Upper lobe of left lung (tissue), 6 donors: ENCODE results near the gene KIAA1217. TPM values are rescaled to one million over a fixed set of nuclear protein-coding genes. Genes with fewer than 3 reads are reported as not detected.

Source experiments
- ATAC-seq, 2 donors: fragments of 200-7000 bp; cut with Tn5 transposase; one replicate each; pipeline ENCODE4 v1.9.1; 2022; ENCODE audit warnings: mild to moderate bottlenecking in 2 of 2, moderate library complexity in 2 of 2; ENCODE audit not compliant: low FRiP score in 2 of 2
- DNase-seq, 2 donors: peaks; one replicate each; pipeline ENCODE4 v3.0.0-alpha.2; 2019 to 2020
- H3K27ac ChIP-seq, 4 donors: fragments of 200-600 bp; sonication (generic); one replicate each; pipeline ENCODE4 v1.5.1; 2016 to 2019
- H3K27me3 ChIP-seq, 4 donors: fragments of 200-600 bp; sonication (generic); one replicate each; pipeline ENCODE4 v1.5.1; 2017 to 2019
- H3K36me3 ChIP-seq, 4 donors: fragments of 200-600 bp; sonication (generic); one replicate each; pipeline ENCODE4 v1.5.1; 2016 to 2019
- H3K4me1 ChIP-seq, 4 donors: fragments of 200-600 bp; sonication (generic); one replicate each; pipeline ENCODE4 v1.5.1; 2018 to 2019
- H3K4me3 ChIP-seq, 4 donors: fragments of 200-600 bp; sonication (generic); one replicate each; pipeline ENCODE4 v1.5.1; 2017 to 2019; ENCODE audit warnings: mild to moderate bottlenecking in 2 of 4, moderate library complexity in 1 of 4
- H3K9me3 ChIP-seq, 4 donors: fragments of 200-600 bp; sonication (generic); one replicate each; pipeline ENCODE4 v1.5.1; 2018 to 2019
- EP300 ChIP-seq, 4 donors: sonication (generic); formaldehyde crosslinking; IDR thresholded peaks; one replicate each; pipeline ENCODE4 v1.5.1; 2017; ENCODE audit warnings: antibody characterized with exemption in 4 of 4, control low read depth in 2 of 4
- POLR2A ChIP-seq, 4 donors: fragments of 450-650 bp; IDR thresholded peaks; one replicate each; pipeline ENCODE4 v1.5.1; 2016 to 2017; ENCODE audit warnings: antibody characterized with exemption in 4 of 4, mild to moderate bottlenecking in 2 of 4
- POLR2AphosphoS5 ChIP-seq, 2 donors: sonication (generic); formaldehyde crosslinking; IDR thresholded peaks; one replicate each; pipeline ENCODE4 v1.5.1; 2017; ENCODE audit warnings: antibody characterized with exemption in 2 of 2
- WGBS, 2 donors: methylation state at CpG; one replicate each; pipeline ENCODE4 v1.1.5; 2017 to 2018; 5-methylcytosine and 5-hydroxymethylcytosine counted together
- total RNA-seq, 6 donors: library from RNA; depleted of rRNA in 4 of 6; stranded (reverse); fragments of >200 nt in 4 of 6; gene quantifications; one replicate each; pipeline versions ENCODE4 v1.1.0 to v1.2.1, GENCODE V29; 2016 to 2021
- TF ChIP-seq, protein P1 (sequence below), 6 experiments: fragments of 450-650 bp in 4 of 6; fragments of 200-600 bp in 2 of 6; sonication (generic) in 2 of 6; IDR thresholded peaks; one replicate each; pipeline ENCODE4 v1.5.1; 2016 to 2019; ENCODE audit warnings: antibody characterized with exemption in 6 of 6
- donor health status: DM: no; HTN: no; CAD: no; lungs with moderate emphysema.
- donor health status: DM: no; HTN: yes; CAD: no; lungs with severe emphysema.

The KIAA1217 gene
- total RNA-seq, 6 donors from 2014 or later, result 18.4 to 109 (median 41.0) TPM

DNA sequence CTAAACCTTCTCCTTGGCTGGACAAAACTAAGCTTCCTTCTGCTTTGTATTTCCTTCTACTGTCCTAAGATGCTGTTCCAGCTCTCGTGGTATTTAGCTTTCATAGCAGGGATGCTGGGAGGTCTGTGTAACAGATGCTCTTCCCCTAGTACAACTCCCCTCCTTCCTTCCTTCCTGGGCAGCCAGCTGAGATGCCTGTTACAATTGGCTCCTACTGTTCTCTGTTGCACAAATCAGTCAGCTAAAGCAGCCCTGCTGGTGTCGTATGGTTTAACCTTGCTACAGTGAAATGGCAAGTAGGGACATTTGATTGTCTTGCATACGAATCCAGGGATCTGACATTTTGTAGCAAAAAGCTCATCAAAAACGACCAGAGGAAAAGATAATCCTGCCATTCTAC lies 371.0 kb downstream of the KIAA1217 start:
- TF ChIP-seq EP300 (IDR thresholded peaks at IDR 0.05) (no peak), POLR2A (IDR thresholded peaks at IDR 0.05) (no peak), POLR2AphosphoS5 (IDR thresholded peaks at IDR 0.05) (no peak)
- TF ChIP-seq, protein P1, sequence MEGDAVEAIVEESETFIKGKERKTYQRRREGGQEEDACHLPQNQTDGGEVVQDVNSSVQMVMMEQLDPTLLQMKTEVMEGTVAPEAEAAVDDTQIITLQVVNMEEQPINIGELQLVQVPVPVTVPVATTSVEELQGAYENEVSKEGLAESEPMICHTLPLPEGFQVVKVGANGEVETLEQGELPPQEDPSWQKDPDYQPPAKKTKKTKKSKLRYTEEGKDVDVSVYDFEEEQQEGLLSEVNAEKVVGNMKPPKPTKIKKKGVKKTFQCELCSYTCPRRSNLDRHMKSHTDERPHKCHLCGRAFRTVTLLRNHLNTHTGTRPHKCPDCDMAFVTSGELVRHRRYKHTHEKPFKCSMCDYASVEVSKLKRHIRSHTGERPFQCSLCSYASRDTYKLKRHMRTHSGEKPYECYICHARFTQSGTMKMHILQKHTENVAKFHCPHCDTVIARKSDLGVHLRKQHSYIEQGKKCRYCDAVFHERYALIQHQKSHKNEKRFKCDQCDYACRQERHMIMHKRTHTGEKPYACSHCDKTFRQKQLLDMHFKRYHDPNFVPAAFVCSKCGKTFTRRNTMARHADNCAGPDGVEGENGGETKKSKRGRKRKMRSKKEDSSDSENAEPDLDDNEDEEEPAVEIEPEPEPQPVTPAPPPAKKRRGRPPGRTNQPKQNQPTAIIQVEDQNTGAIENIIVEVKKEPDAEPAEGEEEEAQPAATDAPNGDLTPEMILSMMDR (IDR thresholded peaks at IDR 0.05), result no peak
- peaks cover 0 to 10% (median 6%) of the 10 kb centered on the region in 4 donors for H3K36me3 ChIP-seq
- ATAC-seq (no peak), DNase-seq (no peak)
- H3K4me3 ChIP-seq, result no peak overlapping the region
- 59 to 68% methylated on average over 4 of the region's 4 CpGs for WGBS, 2 donors
- H3K27ac ChIP-seq, result no peak overlapping the region
- no peaks in the 10 kb centered on the region for H3K4me1 ChIP-seq
- no peaks in the 10 kb centered on the region for H3K9me3 ChIP-seq
- no peaks in the 10 kb centered on the region for H3K27me3 ChIP-seq

DNA sequence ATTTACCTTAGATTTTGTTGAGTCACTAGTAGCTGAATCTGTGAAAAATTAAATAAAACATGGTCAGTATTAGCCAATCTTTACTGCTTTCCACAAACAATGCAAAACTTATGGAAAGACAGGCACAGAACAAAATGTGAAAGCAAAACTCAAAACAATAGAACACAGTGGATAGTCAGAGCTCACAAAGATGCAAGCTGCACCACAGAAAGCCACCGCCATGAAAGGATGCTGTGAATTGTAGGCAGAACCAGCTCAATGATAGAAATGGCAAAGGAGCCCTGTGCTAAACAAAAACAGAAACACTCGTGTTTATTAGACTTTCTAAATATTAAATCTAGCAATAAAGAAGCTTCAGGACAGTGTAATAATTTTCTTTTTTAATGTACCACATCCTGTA lies 380.3 kb downstream of the KIAA1217 start:
- H3K4me1 ChIP-seq, result no peaks in the 10 kb centered on the region
- H3K9me3 ChIP-seq, result no peaks in the 10 kb centered on the region
- H3K4me3 ChIP-seq, result no peak overlapping the region
- no peak for ATAC-seq
- H3K36me3 ChIP-seq, result peaks cover 14 to 90% (median 58%) of the 10 kb centered on the region in 4 donors
- TF ChIP-seq POLR2A (IDR thresholded peaks at IDR 0.05), result no peak
- no peak for TF ChIP-seq POLR2AphosphoS5 (IDR thresholded peaks at IDR 0.05)
- TF ChIP-seq, protein P1 (IDR thresholded peaks at IDR 0.05), result no peak
- no peak for TF ChIP-seq EP300 (IDR thresholded peaks at IDR 0.05)
- WGBS, 2 donors, result 92 to 100% methylated on average over 2 of the region's 2 CpGs
- no peak overlapping the region for H3K27ac ChIP-seq
- no peaks in the 10 kb centered on the region for H3K27me3 ChIP-seq
- DNase-seq, result no peak

DNA sequence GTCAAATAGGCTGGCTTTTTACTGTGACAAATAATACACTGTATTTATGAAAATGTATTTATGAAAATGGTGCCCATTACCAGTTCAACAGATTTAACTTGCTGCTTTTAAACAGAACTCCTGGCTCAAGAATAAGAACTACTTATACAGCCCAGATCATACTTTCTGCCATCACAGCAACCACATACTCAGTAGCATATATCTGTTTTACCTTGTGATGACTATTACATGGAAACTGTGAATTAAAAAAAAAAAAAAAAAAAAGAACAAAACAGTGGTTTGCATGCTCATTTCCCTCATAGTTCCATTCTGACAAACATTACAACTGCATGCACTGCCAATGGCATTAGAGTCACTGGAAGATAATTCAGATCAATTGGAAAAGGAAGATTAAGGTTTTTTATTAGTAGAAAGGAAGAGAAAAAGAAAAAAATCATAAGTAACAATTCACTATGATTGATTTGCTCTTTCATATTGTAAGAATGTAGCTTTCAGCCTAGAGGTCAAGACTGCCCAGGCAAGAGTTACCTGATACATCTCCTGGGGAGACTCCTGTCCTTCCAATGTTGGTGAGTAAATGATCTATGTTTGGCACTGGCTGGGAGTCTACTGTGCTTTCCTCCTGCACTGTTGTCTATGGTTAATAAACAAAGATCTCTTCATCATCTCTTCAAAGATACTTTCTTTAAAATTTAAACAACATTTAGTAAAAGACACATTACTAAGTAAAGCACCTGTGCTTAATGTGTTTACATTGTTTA lies 381.9 kb downstream of the KIAA1217 start:
- H3K27ac ChIP-seq, result no peak overlapping the region
- no peaks in the 10 kb centered on the region for H3K9me3 ChIP-seq
- H3K27me3 ChIP-seq, result no peaks in the 10 kb centered on the region
- peaks cover 16 to 93% (median 57%) of the 10 kb centered on the region in 4 donors for H3K36me3 ChIP-seq
- ATAC-seq (no peak), DNase-seq (no peak)
- H3K4me3 ChIP-seq, result no peak overlapping the region
- no peaks in the 10 kb centered on the region for H3K4me1 ChIP-seq
- TF ChIP-seq, protein P1 (IDR thresholded peaks at IDR 0.05), result no peak
- TF ChIP-seq POLR2A (IDR thresholded peaks at IDR 0.05) (no peak), EP300 (IDR thresholded peaks at IDR 0.05) (no peak), POLR2AphosphoS5 (IDR thresholded peaks at IDR 0.05) (no peak)

DNA sequence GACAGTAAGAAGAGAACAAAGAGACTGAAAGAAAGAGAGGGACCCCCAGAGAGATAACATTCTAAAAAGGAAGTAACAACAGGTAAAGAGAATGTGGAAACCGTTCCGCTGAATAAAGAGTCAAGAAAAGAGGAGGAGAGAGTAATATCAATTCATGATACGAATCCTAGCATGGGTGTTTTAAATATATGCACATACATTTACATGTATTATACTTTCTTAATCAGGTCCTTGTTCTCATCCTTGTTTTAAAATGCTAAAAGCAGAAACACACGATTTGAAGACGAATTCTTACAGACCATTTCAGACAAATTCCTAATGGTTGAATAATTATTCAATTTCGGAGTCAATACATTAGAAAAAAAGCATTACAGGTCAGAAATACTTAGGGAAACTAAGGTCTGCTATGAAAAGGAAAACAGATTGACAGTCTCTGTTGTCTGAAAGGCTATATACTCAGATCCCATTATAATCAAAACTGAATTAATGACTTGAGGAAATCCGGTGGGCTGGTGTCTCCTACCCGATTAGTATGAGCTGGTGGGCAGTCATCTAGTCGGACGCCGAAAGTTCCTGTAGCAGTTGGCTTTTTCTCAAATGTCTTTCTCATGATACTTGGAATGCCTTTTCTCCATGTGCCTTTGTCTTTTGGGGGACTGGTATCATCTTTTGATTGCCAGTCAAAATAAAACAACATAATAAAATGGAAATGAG lies 387.4 kb downstream of the KIAA1217 start:
- WGBS, 2 donors, result 82 to 95% methylated on average over 11 of the region's 11 CpGs
- DNase-seq (no peak), ATAC-seq (no peak)
- Histone ChIP-seq H3K4me3 (no peak overlapping the region), H3K9me3 (no peaks in the 10 kb centered on the region), H3K4me1 (no peaks in the 10 kb centered on the region), H3K27ac (no peak overlapping the region), H3K27me3 (no peaks in the 10 kb centered on the region), H3K36me3 (peaks cover 27 to 100% (median 53%) of the 10 kb centered on the region in 4 donors)
- TF ChIP-seq POLR2A (IDR thresholded peaks at IDR 0.05) (no peak), POLR2AphosphoS5 (IDR thresholded peaks at IDR 0.05) (no peak), EP300 (IDR thresholded peaks at IDR 0.05) (no peak)
- TF ChIP-seq, protein P1 (IDR thresholded peaks at IDR 0.05), result no peak
